Stomach (tissue), 4 donors: ENCODE data around the gene CD96.

Experiments
- CTCF ChIP-seq, 7 experiments: fragments of 450-650 bp in 4 of 7; fragments of 200-600 bp in 3 of 7; sonication (generic) in 3 of 7; IDR thresholded peaks; one replicate each; pipeline ENCODE4 v1.5.1; 2016 to 2019; ENCODE audit warnings: antibody characterized with exemption in 7 of 7, control low read depth in 2 of 7, mild to moderate bottlenecking in 1 of 7
- POLR2A ChIP-seq, 4 donors: fragments of 450-650 bp; IDR thresholded peaks; one replicate each; pipeline ENCODE4 v1.6.1; 2016; ENCODE audit warnings: antibody characterized with exemption in 4 of 4, control low read depth in 2 of 4, mild to moderate bottlenecking in 1 of 4, moderate library complexity in 1 of 4
- POLR2AphosphoS5 ChIP-seq, 3 donors: sonication (generic); formaldehyde crosslinking; IDR thresholded peaks; one replicate each; pipeline ENCODE4 v1.6.1; 2016; ENCODE audit warnings: antibody characterized with exemption in 3 of 3

DNA sequence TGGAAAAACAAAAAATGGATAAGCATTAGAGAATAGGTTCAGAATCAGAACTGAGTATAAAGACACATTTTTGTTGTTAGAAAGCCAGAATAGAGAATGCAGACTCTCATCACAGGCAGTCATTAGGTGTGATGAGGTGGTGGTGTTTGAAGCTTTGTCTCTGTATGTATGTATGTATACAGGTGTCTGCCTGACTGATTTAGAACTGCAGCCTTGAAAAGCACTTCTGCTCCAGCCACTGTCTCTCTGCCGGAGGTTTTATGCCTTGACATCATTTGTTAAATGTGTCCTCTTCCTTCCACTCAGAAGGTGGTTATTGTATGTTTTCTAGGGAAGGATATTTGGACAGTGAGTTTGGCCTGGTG lies 133.8 kb downstream of the CD96 start:
- TF ChIP-seq CTCF (IDR thresholded peaks at IDR 0.05), result no peak
- no peak for TF ChIP-seq POLR2A (IDR thresholded peaks at IDR 0.05)
- TF ChIP-seq POLR2AphosphoS5 (IDR thresholded peaks at IDR 0.05), result no peak
